ENCODE data around the gene ADM2. TPM values are rescaled to one million over a fixed set of nuclear protein-coding genes. Genes with fewer than 3 reads are reported as not detected.

The ADM2 gene
- total and polyA plus RNA-seq, 2 of the 13 experiments (the other 11 are each of a cell fraction or from before 2014, with no cell fraction given): 1.2 to 3.0 TPM

GRCh38 chr22:50485221-50486131 lies 4.1 kb downstream of the ADM2 start (continued):
- TF ChIP-seq ISX (CRISPR knock-in tag; conservative IDR thresholded peaks at IDR 0.05): no peak
- no peak for TF ChIP-seq FUBP1 (CRISPR knock-in tag; IDR thresholded peaks at IDR 0.05; ENCODE audit: borderline replicate concordance)
- no peak for TF ChIP-seq ZNF17 (CRISPR knock-in tag; IDR thresholded peaks at IDR 0.05)
- no peak for TF ChIP-seq SRSF4 (IDR thresholded peaks at IDR 0.05; ENCODE audit: low read depth, low read length, poor library complexity, severe bottlenecking)
- no peak for TF ChIP-seq KLF15 (CRISPR knock-in tag; IDR thresholded peaks at IDR 0.05; ENCODE audit: borderline replicate concordance)
- TF ChIP-seq ZNF569 (CRISPR knock-in tag; IDR thresholded peaks at IDR 0.05; ENCODE audit: borderline replicate concordance): no peak
- TF ChIP-seq TCF7L2 (IDR thresholded peaks at IDR 0.05; ENCODE audit: low read depth, low read length): no peak
- no peak for TF ChIP-seq PRDM15 (CRISPR knock-in tag; IDR thresholded peaks at IDR 0.05)
- TF ChIP-seq ZEB1 (IDR thresholded peaks at IDR 0.05; ENCODE audit: insufficient replicate concordance, low read depth): no peak
- TF ChIP-seq ZBTB25 (CRISPR knock-in tag; IDR thresholded peaks at IDR 0.05): no peak; the same call in 1 of the 2 replicates
- no peak for TF ChIP-seq ZNF34 (CRISPR knock-in tag; IDR thresholded peaks at IDR 0.05; ENCODE audit: borderline replicate concordance)
- TF ChIP-seq MTF2 (CRISPR knock-in tag; IDR thresholded peaks at IDR 0.05; ENCODE audit: borderline replicate concordance): no peak
- TF ChIP-seq NFIB (CRISPR knock-in tag; IDR thresholded peaks at IDR 0.05; ENCODE audit: borderline replicate concordance): no peak
- 0 out of 2 replicates have a peak, but pooled peaks have one; percentile 30 for TF ChIP-seq TSC22D2 (CRISPR knock-in tag; IDR thresholded peaks at IDR 0.05; ENCODE audit: borderline replicate concordance)
- TF ChIP-seq SSRP1 (CRISPR knock-in tag; IDR thresholded peaks at IDR 0.05): peak; percentile 89
- TF ChIP-seq ZNF607 (CRISPR knock-in tag; IDR thresholded peaks at IDR 0.05; ENCODE audit: borderline replicate concordance): peak; percentile 47; the same call in 1 of the 2 replicates
- TF ChIP-seq ATF1 (CRISPR knock-in tag; IDR thresholded peaks at IDR 0.05): no peak
- no peak for TF ChIP-seq ZBTB37 (CRISPR knock-in tag; IDR thresholded peaks at IDR 0.05)
- TF ChIP-seq TBX2 (CRISPR knock-in tag; IDR thresholded peaks at IDR 0.05; ENCODE audit: borderline replicate concordance): peak; percentile 64; the same call in 1 of the 2 replicates

Data from HepG2 (cell line).